SK-N-MC (cell line): ENCODE results near the gene LENEP.

ENCODE experiments used
- EZH2 ChIP-seq: fragments of 200-600 bp; sonication (generic); IDR thresholded peaks from one replicate; pipeline ENCODE4 v1.6.1; 2017; ENCODE audit warnings: antibody characterized with exemption
- POLR2AphosphoS5 ChIP-seq: IDR thresholded peaks from 2 replicates; pipeline ENCODE4 v1.6.1; 2012; ENCODE audit warnings: mild to moderate bottlenecking, low read depth, low read length, borderline replicate concordance

DNA sequence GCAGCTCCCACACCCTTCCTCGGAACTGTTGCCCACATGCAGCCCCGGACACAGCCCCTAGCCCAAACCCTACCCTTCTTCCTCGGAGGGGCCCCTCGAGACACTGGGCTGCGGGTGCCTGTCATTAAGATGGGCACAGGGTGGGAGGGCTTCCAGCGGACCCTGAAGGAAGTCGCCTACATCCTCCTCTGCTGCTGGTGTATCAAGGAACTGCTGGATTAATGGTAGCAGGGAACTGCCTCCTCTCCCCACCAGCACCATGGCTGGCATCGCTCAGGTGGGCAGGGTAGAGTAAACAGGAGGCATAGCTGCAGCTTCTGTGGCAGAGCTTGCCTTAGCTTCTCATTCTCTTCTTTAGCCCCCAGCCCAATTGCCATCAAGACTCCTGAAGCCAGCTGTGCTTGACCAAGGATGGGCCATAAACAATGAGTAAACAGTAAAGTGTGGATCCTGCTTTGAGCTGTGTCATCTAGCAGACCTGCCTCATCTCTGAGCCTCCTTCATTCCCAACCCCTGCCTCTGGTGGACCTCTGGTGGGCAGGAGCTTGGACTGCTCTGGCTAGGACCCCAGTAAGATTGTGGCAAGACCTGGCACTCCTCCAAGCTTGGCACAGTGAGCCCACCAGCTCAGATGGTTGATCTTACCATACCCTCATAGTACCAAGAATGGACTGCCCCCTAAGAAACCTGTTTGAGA lies at the start of gene LENEP:
- no peak for TF ChIP-seq EZH2
- TF ChIP-seq POLR2AphosphoS5 = peak; percentile 29; the same call in 1 of the 2 replicates
